DOHH2 (cell line): ENCODE measurements around the gene POC1B.

Source experiments
- H3F3A ChIP-seq: fragments of 200-600 bp; sonication (generic), shearing (Covaris generic); 2 replicates; pipeline ENCODE4 v1.6.0; 2016; ENCODE audit warnings: antibody characterized with exemption, mild to moderate bottlenecking; ENCODE audit not compliant: control insufficient read depth, insufficient read depth
- H3K27ac ChIP-seq: fragments of 200-600 bp; sonication (generic); 2 replicates; pipeline ENCODE4 v1.5.1; 2014; ENCODE audit warnings: low read depth, mild to moderate bottlenecking, low read length, moderate library complexity
- H3K27me3 ChIP-seq: fragments of 200-600 bp; sonication (generic); 2 replicates; pipeline ENCODE4 v1.6.1; 2014; ENCODE audit warnings: mild to moderate bottlenecking, low read length, mixed read lengths; ENCODE audit not compliant: control insufficient read depth
- H3K36me3 ChIP-seq: fragments of 200-600 bp; sonication (generic); 2 replicates; pipeline ENCODE4 v1.6.1; 2014; ENCODE audit warnings: mild to moderate bottlenecking, low read length, moderate library complexity, mixed read lengths; ENCODE audit not compliant: control insufficient read depth
- H3K4me1 ChIP-seq: fragments of 200-600 bp; sonication (generic); 2 replicates; pipeline ENCODE4 v1.6.1; 2014; ENCODE audit warnings: mild to moderate bottlenecking, low read length, mixed read lengths; ENCODE audit not compliant: control insufficient read depth
- H3K4me2 ChIP-seq: fragments of 200-600 bp; sonication (generic); 2 replicates; pipeline ENCODE4 v1.6.0; 2014; ENCODE audit warnings: mild to moderate bottlenecking, low read length, moderate library complexity
- H3K4me3 ChIP-seq: fragments of 200-600 bp; sonication (generic); 2 replicates; pipeline ENCODE4 v1.5.1; 2014; ENCODE audit warnings: mild to moderate bottlenecking, low read length, mixed read lengths
- H3K79me2 ChIP-seq: fragments of 200-600 bp; sonication (generic); 2 replicates; pipeline ENCODE4 v1.6.1; 2014; ENCODE audit warnings: mild to moderate bottlenecking, low read length, mixed read lengths; ENCODE audit not compliant: control insufficient read depth
- H3K9me2 ChIP-seq: fragments of 200-600 bp; sonication (generic); replicated peaks from 2 replicates; pipeline ENCODE4 v1.6.1; 2014; ENCODE audit warnings: mild to moderate bottlenecking, low read length, mixed read lengths; ENCODE audit not compliant: control insufficient read depth
- H3K9me3 ChIP-seq: fragments of 200-600 bp; sonication (generic); 2 replicates; pipeline ENCODE4 v1.6.1; 2014; ENCODE audit warnings: antibody characterized with exemption, low read length, mixed read lengths; ENCODE audit not compliant: control insufficient read depth, insufficient read depth
- H4K20me1 ChIP-seq: fragments of 200-600 bp; sonication (generic); 2 replicates; pipeline ENCODE4 v1.6.0; 2014; ENCODE audit warnings: low read depth, mild to moderate bottlenecking, antibody characterized with exemption, low read length, moderate library complexity; ENCODE audit not compliant: control insufficient read depth, insufficient read depth
- CTCF ChIP-seq: fragments of 200-600 bp; sonication (generic); IDR thresholded peaks from one replicate; pipeline ENCODE4 v1.5.1; 2014; ENCODE audit warnings: antibody characterized with exemption, mild to moderate bottlenecking, low read depth, low read length; ENCODE audit not compliant: poor library complexity, severe bottlenecking
- EZH2phosphoT487 ChIP-seq: fragments of 200-600 bp; sonication (generic); IDR thresholded peaks from 2 replicates; pipeline ENCODE4 v1.6.1; 2017; ENCODE audit warnings: borderline replicate concordance, mild to moderate bottlenecking, antibody characterized with exemption, low read length, moderate library complexity, mixed read lengths

Gene POC1B

GRCh38 chr12:89386138-89386537, 139.7 kb downstream of the POC1B start:
- no peaks in the 10 kb centered on the region for H3K36me3 ChIP-seq
- no peaks in the 10 kb centered on the region for H3K9me2 ChIP-seq
- no peak overlapping the region for H3K4me2 ChIP-seq
- peaks cover 17% of the 10 kb centered on the region; the same call in 1 of the 2 replicates for H3K27me3 ChIP-seq
- no peaks in the 10 kb centered on the region for H3K4me1 ChIP-seq
- H3K79me2 ChIP-seq, result no peaks in the 10 kb centered on the region
- H3K9me3 ChIP-seq, result no peaks in the 10 kb centered on the region
- TF ChIP-seq EZH2phosphoT487 (no peak), CTCF (no peak)
- no peak overlapping the region for H3K27ac ChIP-seq
- H4K20me1 ChIP-seq, result no peaks in the 10 kb centered on the region
- H3F3A ChIP-seq, result no peaks in the 10 kb centered on the region
- no peak overlapping the region for H3K4me3 ChIP-seq

- H3K4me1 ChIP-seq, result no peaks in the 10 kb centered on the region
- no peaks in the 10 kb centered on the region for H3K9me3 ChIP-seq
- no peaks in the 10 kb centered on the region for H3F3A ChIP-seq
- no peak overlapping the region for H3K4me3 ChIP-seq
- H3K4me2 ChIP-seq, result no peak overlapping the region
- no peaks in the 10 kb centered on the region for H3K9me2 ChIP-seq
- H3K36me3 ChIP-seq, result no peaks in the 10 kb centered on the region
- no peak for TF ChIP-seq EZH2phosphoT487
- TF ChIP-seq CTCF, result no peak
- no peak overlapping the region for H3K27ac ChIP-seq
- H3K27me3 ChIP-seq, result peaks cover 13% of the 10 kb centered on the region; the same call in 1 of the 2 replicates
- no peaks in the 10 kb centered on the region for H3K79me2 ChIP-seq
- H4K20me1 ChIP-seq, result no peaks in the 10 kb centered on the region
Observed at GRCh38 chr12:89384807-89385206, 141.0 kb downstream of the POC1B start.

- TF ChIP-seq CTCF (no peak), EZH2phosphoT487 (no peak)
- Histone ChIP-seq H3K9me2 (no peaks in the 10 kb centered on the region), H4K20me1 (no peaks in the 10 kb centered on the region), H3K4me2 (no peak overlapping the region), H3F3A (no peaks in the 10 kb centered on the region), H3K27ac (no peak overlapping the region), H3K4me1 (no peaks in the 10 kb centered on the region), H3K9me3 (no peaks in the 10 kb centered on the region), H3K36me3 (no peaks in the 10 kb centered on the region), H3K79me2 (no peaks in the 10 kb centered on the region), H3K4me3 (no peak overlapping the region), H3K27me3 (peaks cover 13% of the 10 kb centered on the region; the same call in 1 of the 2 replicates)
Observed at GRCh38 chr12:89384050-89384758, 141.6 kb downstream of the POC1B start.
